ENCODE results near the gene RINL.
A peak's percentile ranks its signal among the peaks of the same experiment; 100 is the strongest.
"Not testable (repeated sequence)": the region's sequence is repeated elsewhere in the genome, so short reads cannot be mapped to it uniquely, and the experiment has no call there.

RINL gene

GRCh38 chr19:38873400-38873799, 4.7 kb downstream of the RINL start:
- not testable (repeated sequence) for DNase-seq

GRCh38 chr19:38870612-38871011, 7.5 kb downstream of the RINL start:
- no peak for DNase-seq

- DNase-seq: peak; percentile 92
Observed at GRCh38 chr19:38869836-38870607, 8.1 kb downstream of the RINL start.

- DNase-seq: peak; percentile 26
Observed at GRCh38 chr19:38869160-38869835, 8.8 kb downstream of the RINL start.

- DNase-seq: no peak
Observed at GRCh38 chr19:38868551-38868950, 9.5 kb downstream of the RINL start.

- no peak for DNase-seq
Observed at GRCh38 chr19:38867171-38867780, 10.8 kb downstream of the RINL start.

GRCh38 chr19:38862321-38863059, 15.6 kb downstream of the RINL start:
- DNase-seq: no peak

GRCh38 chr19:38861368-38861767, 16.7 kb downstream of the RINL start:
- no peak for DNase-seq

- DNase-seq: not testable (repeated sequence)
Observed at GRCh38 chr19:38859631-38860204, 18.4 kb downstream of the RINL start.

- DNase-seq: no peak
Observed at GRCh38 chr19:38856813-38857212, 21.3 kb downstream of the RINL start.

- DNase-seq: not testable (repeated sequence)
Observed at GRCh38 chr19:38855751-38856150, 22.3 kb downstream of the RINL start.

GRCh38 chr19:38854961-38855360, 23.1 kb downstream of the RINL start:
- DNase-seq: not testable (repeated sequence)

GRCh38 chr19:38853214-38853613, 24.9 kb downstream of the RINL start:
- DNase-seq: no peak

- peak; percentile 62 for DNase-seq
Observed at GRCh38 chr19:38852231-38853044, 25.6 kb downstream of the RINL start.

- DNase-seq: peak; percentile 84
Observed at GRCh38 chr19:38851622-38852230, 26.3 kb downstream of the RINL start.

GRCh38 chr19:38850976-38851621, 27.0 kb downstream of the RINL start:
- peak; percentile 32 for DNase-seq

GRCh38 chr19:38850436-38850975, 27.6 kb downstream of the RINL start:
- no peak for DNase-seq

- DNase-seq: peak; percentile 99
Observed at GRCh38 chr19:38849860-38850435, 28.1 kb downstream of the RINL start, which contains the start of gene HNRNPL. TSS of gene HNRNPL (minus strand) at chr19:38849986. CDS start at chr19:38849966, 20 bp downstream.

GRCh38 chr19:38849147-38849859, 28.8 kb downstream of the RINL start:
- peak; percentile 98 for DNase-seq
